Anterior cingulate cortex (tissue), 58 donors: Measurements from ENCODE around the gene ZSCAN16.
A peak's percentile ranks its signal among the peaks of the same experiment; 100 is the strongest.
"Not testable (repeated sequence)": the region's sequence is repeated elsewhere in the genome, so short reads cannot be mapped to it uniquely, and the experiment has no call there.

ENCODE experiments used
- DNase-seq, 58 donors: peaks; one replicate each; lab custom pipeline; 2025; lab: John Stamatoyannopoulos, UW

Gene ZSCAN16

DNA sequence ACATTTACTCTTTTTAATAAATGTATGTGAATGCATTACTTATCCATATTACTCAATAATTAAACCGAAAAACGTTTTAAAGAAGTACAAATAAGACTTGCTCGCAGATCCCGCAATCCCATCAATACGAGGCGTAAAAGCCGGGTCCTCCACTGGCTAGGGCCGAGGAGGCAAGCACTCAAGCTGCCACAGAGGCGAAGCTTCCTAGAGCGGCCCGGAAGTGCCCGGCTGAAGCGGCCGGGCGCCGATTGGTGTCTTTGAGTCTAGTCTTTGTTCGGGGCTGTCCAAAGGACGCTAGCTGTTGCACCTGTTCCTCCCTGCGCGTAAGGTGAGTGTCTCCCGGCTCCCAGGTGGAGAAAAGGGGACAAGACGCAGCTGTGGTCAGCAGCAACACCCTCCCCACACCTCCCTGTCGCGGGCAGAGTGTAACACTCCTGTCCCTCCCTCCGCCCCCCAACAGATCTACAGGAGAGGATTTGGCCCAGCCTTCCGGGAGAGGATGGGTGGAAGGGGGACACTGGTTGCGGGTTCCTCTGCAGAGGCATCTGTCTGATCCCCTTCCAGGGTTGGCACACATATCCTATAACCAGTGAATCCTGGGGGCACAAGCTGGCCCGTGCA lies at the start of gene ZSCAN16:
TSS of gene ZSCAN16 (plus strand) at position 260 of the 621 bp plus-strand sequence. CDS start 835 bp downstream, outside the sequence.
- DNase-seq: peak in 57 of 58 donors; percentile 27 to 86 (median 71)

- DNase-seq: no peak
Measured at GRCh38 chr6:28078050-28078449, 46.4 kb upstream of the ZSCAN16 start.

GRCh38 chr6:28078836-28079235 lies 45.6 kb upstream of the ZSCAN16 start:
- DNase-seq: no peak

DNA sequence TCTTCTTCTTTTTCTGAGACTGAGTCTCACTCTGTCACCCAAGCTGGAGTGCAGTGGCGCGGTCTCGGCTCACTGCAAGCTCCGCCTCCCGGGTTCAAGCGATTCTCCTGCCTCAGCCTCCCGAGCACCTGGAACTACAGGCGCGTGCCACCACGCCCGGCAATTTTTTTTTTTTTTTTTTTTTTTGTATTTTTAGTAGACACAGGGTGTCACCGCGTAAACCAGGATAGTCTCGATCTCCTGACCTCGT lies 44.1 kb upstream of the ZSCAN16 start, which contains the start of gene ZNF165:
TSS of gene ZNF165 (plus strand) at position 188 of the 250 bp plus-strand sequence. CDS start 4,913 bp downstream, outside the sequence.
- DNase-seq: peak in 1 of 58 donors; percentile 35

GRCh38 chr6:28080631-28081485 lies 43.6 kb upstream of the ZSCAN16 start:
- peak; percentile 44 to 99 (median 93) for DNase-seq

DNA sequence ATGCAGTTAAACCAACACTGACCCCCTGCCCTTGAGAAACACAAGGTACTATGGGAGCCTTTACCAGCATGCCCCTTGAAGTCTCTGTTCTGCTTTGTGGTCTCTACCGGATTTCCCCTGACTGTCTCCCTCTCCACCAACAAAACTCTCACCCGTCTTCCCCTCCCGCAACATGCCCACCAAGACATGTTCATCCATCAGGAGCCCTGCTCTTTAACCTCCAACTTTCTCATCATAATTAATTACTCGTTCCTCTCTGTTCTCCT lies 43.0 kb upstream of the ZSCAN16 start:
- DNase-seq: peak in 4 of 58 donors; percentile 23 to 44 (median 34)

- DNase-seq: no peak
Measured at GRCh38 chr6:28082939-28083338, 41.5 kb upstream of the ZSCAN16 start.

DNA sequence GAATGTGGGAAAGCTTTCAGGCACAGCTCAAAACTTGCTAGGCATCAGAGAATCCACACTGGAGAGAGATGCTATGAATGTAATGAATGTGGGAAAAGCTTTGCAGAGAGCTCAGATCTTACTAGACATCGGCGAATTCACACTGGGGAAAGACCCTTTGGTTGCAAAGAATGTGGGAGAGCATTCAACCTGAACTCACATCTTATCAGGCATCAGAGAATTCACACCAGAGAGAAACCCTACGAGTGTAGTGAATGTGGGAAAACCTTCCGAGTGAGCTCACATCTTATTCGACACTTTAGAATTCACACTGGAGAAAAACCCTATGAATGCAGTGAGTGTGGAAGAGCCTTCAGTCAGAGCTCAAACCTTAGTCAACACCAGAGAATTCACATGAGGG lies 35.4 kb upstream of the ZSCAN16 start:
- DNase-seq: no peak

GRCh38 chr6:28090917-28091586 lies 33.4 kb upstream of the ZSCAN16 start:
- peak in 7 of 58 donors; percentile 0 to 20 (median 5) for DNase-seq

DNA sequence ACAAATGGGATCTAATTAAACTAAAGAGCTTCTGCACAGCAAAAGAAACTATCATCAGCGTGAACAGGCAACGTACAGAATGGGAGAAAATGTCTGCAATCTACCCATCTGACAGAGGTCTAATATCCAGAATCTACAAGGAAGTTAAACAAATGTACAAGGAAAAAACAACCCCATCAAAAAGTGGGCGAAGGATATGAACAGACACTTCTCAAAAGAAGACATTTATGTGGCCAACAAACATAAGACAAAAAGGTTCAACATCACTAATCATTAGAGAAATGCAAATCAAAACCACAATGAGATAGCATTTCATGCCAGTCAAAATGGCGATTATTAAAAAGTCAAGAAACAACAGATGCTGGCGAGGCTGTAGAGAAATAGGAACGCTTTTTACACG lies 22.2 kb upstream of the ZSCAN16 start:
- DNase-seq: not testable (repeated sequence)

DNA sequence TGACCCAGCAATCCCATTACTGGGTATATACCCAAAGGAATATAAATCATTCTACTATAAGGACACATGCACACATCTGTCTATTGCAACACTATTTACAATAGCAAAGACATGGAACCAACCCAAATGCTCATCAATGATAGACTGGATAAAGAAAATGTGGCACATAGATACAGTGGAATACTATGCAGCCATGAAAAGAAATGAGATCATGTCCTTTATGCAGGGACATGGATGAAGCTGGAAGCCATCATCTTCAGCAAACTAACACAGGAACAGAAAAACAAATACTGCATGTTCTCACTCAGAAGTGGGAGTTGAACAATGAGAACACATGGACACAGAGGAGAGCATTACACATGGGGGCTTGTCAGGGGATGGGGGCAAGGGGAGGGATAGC lies 21.7 kb upstream of the ZSCAN16 start:
- not testable (repeated sequence) for DNase-seq

GRCh38 chr6:28104392-28105244 lies 19.8 kb upstream of the ZSCAN16 start:
- peak; percentile 22 to 90 (median 75) for DNase-seq

GRCh38 chr6:28105245-28105639 lies 19.2 kb upstream of the ZSCAN16 start:
- peak in 1 of 58 donors; percentile 1 for DNase-seq

DNA sequence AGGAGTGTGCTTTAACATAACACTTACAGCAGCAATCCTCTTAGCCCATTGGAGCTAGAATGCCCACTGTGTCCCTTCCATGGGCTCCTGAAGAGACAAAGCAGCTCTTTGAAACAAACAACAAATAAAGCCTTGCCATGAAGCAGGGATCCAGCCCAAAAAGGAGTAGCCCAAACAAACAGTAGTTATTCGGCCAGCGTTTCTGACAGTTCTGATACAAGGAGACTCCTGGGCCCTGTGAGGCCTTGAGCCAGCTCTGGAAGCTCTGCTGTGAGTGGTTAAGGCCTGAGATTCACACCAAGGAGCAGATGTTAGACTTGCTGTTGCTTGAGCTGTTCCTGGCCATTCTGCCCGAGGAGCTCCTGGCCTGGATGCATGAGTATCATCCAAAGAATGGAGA lies 16.9 kb upstream of the ZSCAN16 start:
- DNase-seq: peak in 25 of 58 donors; percentile 3 to 76 (median 22)

DNA sequence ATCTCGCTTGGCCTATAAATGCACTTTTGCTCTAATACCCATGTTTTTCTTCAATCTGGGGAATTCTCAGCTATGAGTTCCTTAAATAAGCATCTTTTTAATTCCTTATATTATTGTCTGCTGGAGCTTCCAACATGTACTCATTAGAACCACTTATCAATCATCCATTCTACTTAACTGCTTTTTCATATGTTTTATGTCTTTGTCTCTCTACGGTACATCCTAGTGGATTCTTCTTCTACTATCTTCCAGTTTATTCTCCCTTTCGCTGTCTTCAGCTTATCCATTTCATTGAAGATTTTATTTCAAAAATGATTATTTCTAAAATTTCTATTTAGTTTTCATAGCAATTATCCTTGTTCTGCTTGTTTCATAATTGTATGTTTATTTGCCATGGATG lies 12.4 kb upstream of the ZSCAN16 start:
- no peak for DNase-seq

GRCh38 chr6:28115799-28116198 lies 8.6 kb upstream of the ZSCAN16 start:
- no peak for DNase-seq

- no peak for DNase-seq
Measured at GRCh38 chr6:28117386-28118050, 6.9 kb upstream of the ZSCAN16 start.

- no peak for DNase-seq
Measured at GRCh38 chr6:28118217-28118616, 6.2 kb upstream of the ZSCAN16 start.

- DNase-seq: no peak
Measured at GRCh38 chr6:28121876-28122275, 2.5 kb upstream of the ZSCAN16 start.

DNA sequence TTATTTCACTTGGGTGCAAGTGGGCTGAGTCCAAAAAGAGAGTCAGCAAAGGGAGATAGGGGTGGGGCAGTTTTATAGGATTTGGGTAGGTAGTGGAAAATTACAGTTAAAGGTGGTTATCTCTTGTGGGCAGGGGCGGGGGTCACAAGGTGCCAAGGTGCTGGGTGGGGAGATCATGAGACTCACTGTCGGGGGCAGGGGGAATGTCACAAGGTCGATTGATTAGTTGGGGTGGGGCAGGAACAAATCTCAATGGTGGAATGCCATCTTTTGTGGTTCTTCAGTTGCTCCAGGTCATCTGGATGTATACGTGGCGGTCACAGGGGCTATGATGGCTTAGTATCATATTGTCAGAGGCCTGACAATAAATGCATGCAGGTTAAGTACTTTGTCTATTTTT lies 2.1 kb upstream of the ZSCAN16 start:
- DNase-seq: not testable (repeated sequence)
